H9 (cell line): ENCODE data around the gene CAV3. TPM values are rescaled to one million over a fixed set of nuclear protein-coding genes. Genes with fewer than 3 reads are reported as not detected.

Experiments used
- DNase-seq: peaks from one replicate; pipeline ENCODE4 v3.0.0-alpha.2; 2017
- H2AFZ ChIP-seq: one replicate; pipeline ENCODE4 v1.6.1; 2013; ENCODE audit warnings: mild to moderate bottlenecking, low read length, control low read depth, moderate library complexity
- H2AK5ac ChIP-seq: 2 replicates; pipeline ENCODE4 v1.6.1; 2013; ENCODE audit warnings: low read length, control low read depth, mixed read lengths; ENCODE audit not compliant: insufficient read length
- H2BK120ac ChIP-seq: one replicate; pipeline ENCODE4 v1.6.1; 2013; ENCODE audit warnings: low read depth, mild to moderate bottlenecking, low read length, control low read depth, inconsistent platforms; ENCODE audit not compliant: poor library complexity, severe bottlenecking
- H2BK12ac ChIP-seq: 2 replicates; pipeline ENCODE4 v1.6.1; 2013; ENCODE audit warnings: low read length, control low read depth, mixed read lengths, low read depth; ENCODE audit not compliant: insufficient read length
- H2BK15ac ChIP-seq: 2 replicates; pipeline ENCODE4 v1.6.1; 2013; ENCODE audit warnings: low read depth, low read length, control low read depth
- H2BK20ac ChIP-seq: one replicate; pipeline ENCODE4 v1.6.1; 2013; ENCODE audit warnings: low read depth, mild to moderate bottlenecking, low read length, control low read depth, inconsistent platforms; ENCODE audit not compliant: poor library complexity, severe bottlenecking
- H2BK5ac ChIP-seq: 2 replicates; pipeline ENCODE4 v1.6.1; 2013; ENCODE audit warnings: low read length, control low read depth, mixed read lengths; ENCODE audit not compliant: insufficient read length
- H3K14ac ChIP-seq: 2 replicates; pipeline ENCODE4 v1.6.1; 2013; ENCODE audit warnings: low read length, control low read depth; ENCODE audit not compliant: insufficient read depth
- H3K18ac ChIP-seq: 2 replicates; pipeline ENCODE4 v1.6.1; 2013; ENCODE audit warnings: low read depth, mild to moderate bottlenecking, mixed read lengths, low read length, control low read depth; ENCODE audit not compliant: insufficient read length
- H3K23ac ChIP-seq: 2 replicates; pipeline ENCODE4 v1.6.1; 2013; ENCODE audit warnings: low read length, control low read depth, mixed read lengths, low read depth; ENCODE audit not compliant: insufficient read length
- H3K23me2 ChIP-seq: 2 replicates; pipeline ENCODE4 v1.6.1; 2013; ENCODE audit warnings: low read depth, mild to moderate bottlenecking, mixed read lengths, low read length, control low read depth; ENCODE audit not compliant: insufficient read length, poor library complexity, severe bottlenecking
- H3K27ac ChIP-seq: 2 replicates; pipeline ENCODE4 v1.5.1; 2013; ENCODE audit warnings: low read length, control low read depth, mixed read lengths, low read depth; ENCODE audit not compliant: insufficient read length
- H3K27me3 ChIP-seq: 2 replicates; pipeline ENCODE4 v1.6.1; 2013; ENCODE audit warnings: low read length, control low read depth, inconsistent platforms; ENCODE audit not compliant: insufficient read depth
- H3K4ac ChIP-seq: 2 replicates; pipeline ENCODE4 v1.6.1; 2013; ENCODE audit warnings: low read depth, mild to moderate bottlenecking, control low read depth, inconsistent platforms, low read length, moderate library complexity
- H3K4me1 ChIP-seq: 2 replicates; pipeline ENCODE4 v1.6.1; 2013; ENCODE audit warnings: low read length, control low read depth, inconsistent platforms; ENCODE audit not compliant: insufficient read depth
- H3K4me2 ChIP-seq: 2 replicates; pipeline ENCODE4 v1.6.1; 2013; ENCODE audit warnings: low read length, control low read depth, mixed read lengths; ENCODE audit not compliant: insufficient read length, insufficient read depth
- H3K56ac ChIP-seq: 2 replicates; pipeline ENCODE4 v1.6.1; 2013; ENCODE audit warnings: low read depth, mild to moderate bottlenecking, mixed read lengths, low read length, control low read depth; ENCODE audit not compliant: insufficient read length
- H3K79me1 ChIP-seq: 2 replicates; pipeline ENCODE4 v1.6.1; 2013; ENCODE audit warnings: low read depth, mild to moderate bottlenecking, moderate library complexity, low read length, control low read depth, inconsistent platforms; ENCODE audit not compliant: insufficient read depth, poor library complexity, severe bottlenecking
- H3K79me2 ChIP-seq: 2 replicates; pipeline ENCODE4 v1.6.1; 2013; ENCODE audit warnings: low read length, control low read depth, inconsistent platforms; ENCODE audit not compliant: insufficient read depth
- H3K9ac ChIP-seq: 2 replicates; pipeline ENCODE4 v1.6.1; 2013; ENCODE audit warnings: low read length, control low read depth, mixed read lengths; ENCODE audit not compliant: insufficient read length; ENCODE audit errors: extremely low read depth
- H3K9me3 ChIP-seq: one replicate; pipeline ENCODE4 v1.6.1; 2013; ENCODE audit warnings: low read depth, low read length, inconsistent platforms; ENCODE audit not compliant: control insufficient read depth
- H3T11ph ChIP-seq: one replicate; pipeline ENCODE4 v1.6.1; 2013; ENCODE audit warnings: mild to moderate bottlenecking, low read length, control low read depth, inconsistent platforms
- H4K20me1 ChIP-seq: one replicate; pipeline ENCODE4 v1.6.1; 2013; ENCODE audit not compliant: control insufficient read depth, insufficient read length, insufficient read depth
- H4K5ac ChIP-seq: 2 replicates; pipeline ENCODE4 v1.6.1; 2013; ENCODE audit warnings: low read depth, mild to moderate bottlenecking, mixed read lengths, low read length, control low read depth; ENCODE audit not compliant: insufficient read length
- H4K8ac ChIP-seq: replicated peaks from 2 replicates; pipeline ENCODE4 v1.6.1; 2013; ENCODE audit warnings: low read length, control low read depth, mixed read lengths, low read depth; ENCODE audit not compliant: insufficient read length
- H4K91ac ChIP-seq: 2 replicates; pipeline ENCODE4 v1.6.1; 2013; ENCODE audit warnings: low read depth, mild to moderate bottlenecking, moderate library complexity, mixed read lengths, low read length, control low read depth; ENCODE audit not compliant: insufficient read length
- H3K27ac Mint-ChIP-seq, 3 experiments: 2 replicates in 2 of 3; 3 replicates in 1 of 3; pipeline ENCODE4 v1.8.0; 2020 to 2021; ENCODE audit warnings: mixed read lengths in 3 of 3, mild to moderate bottlenecking in 1 of 3, moderate library complexity in 1 of 3
- H3K27me3 Mint-ChIP-seq: 2 replicates; pipeline ENCODE4 v1.8.0; 2021; ENCODE audit warnings: low read depth, mild to moderate bottlenecking, moderate library complexity, mixed read lengths
- H3K36me3 Mint-ChIP-seq, 3 experiments: 2 replicates in 2 of 3; 3 replicates in 1 of 3; pipeline ENCODE4 v1.8.0; 2020 to 2021; ENCODE audit warnings: low read depth in 3 of 3, mixed read lengths in 3 of 3; ENCODE audit not compliant: insufficient read depth in 1 of 3
- H3K4me1 Mint-ChIP-seq, 2 experiments: 2 replicates each; pipeline ENCODE4 v1.8.0; 2020; ENCODE audit warnings: mixed read lengths in 2 of 2
- H3K4me3 Mint-ChIP-seq, 2 experiments: 2 replicates in 1 of 2; 3 replicates in 1 of 2; pipeline ENCODE4 v1.8.0; 2020 to 2021; ENCODE audit warnings: mild to moderate bottlenecking in 2 of 2, mixed read lengths in 2 of 2, moderate library complexity in 1 of 2
- H3K9me3 Mint-ChIP-seq, 2 experiments: 2 replicates in 1 of 2; 3 replicates in 1 of 2; pipeline ENCODE4 v1.8.0; 2020; ENCODE audit warnings: mild to moderate bottlenecking in 2 of 2, mixed read lengths in 2 of 2, moderate library complexity in 1 of 2
- WGBS: extraction: QIAGEN DNeasy Blood & Tissue Kit; methylation state at CpG from one replicate; pipeline ENCODE4 v1.1.7; 2013; ENCODE audit warnings: missing lambda C conversion rate, low lambda C conversion rate, mixed read lengths; ENCODE audit not compliant: insufficient read length; ENCODE audit errors: extremely low coverage; 5-methylcytosine and 5-hydroxymethylcytosine counted together
- total RNA-seq: library from RNA; stranded (reverse); gene quantifications from 2 replicates; pipeline ENCODE4 v1.2.1, GENCODE V29; 2021
- TF ChIP-seq, protein P1 (sequence below): fragments of 200-600 bp; sonication (generic); conservative IDR thresholded peaks from 3 replicates; pipeline ENCODE4 v1.8.0; 2021; ENCODE audit warnings: antibody characterized with exemption, mild to moderate bottlenecking

Gene CAV3
- total RNA-seq, 1 experiment from 2014 or later, result not detected

- H4K20me1 ChIP-seq, result no peaks in the 10 kb centered on the region
- H3K18ac ChIP-seq, result no peak overlapping the region
- no peak overlapping the region for H2BK120ac ChIP-seq
- Mint-ChIP-seq H3K27me3 (peaks cover 49% of the 10 kb centered on the region), H3K4me3 (no peak overlapping the region), H3K9me3 (no peaks in the 10 kb centered on the region; a peak in 1 of 5 replicates), H3K4me1 (peaks cover 3% of the 10 kb centered on the region in 2 experiments; a peak in 2 of 4 replicates), H3K27ac (no peak overlapping the region), H3K36me3 (no peaks in the 10 kb centered on the region)
- no peak overlapping the region for H4K5ac ChIP-seq
- TF ChIP-seq, protein P1, sequence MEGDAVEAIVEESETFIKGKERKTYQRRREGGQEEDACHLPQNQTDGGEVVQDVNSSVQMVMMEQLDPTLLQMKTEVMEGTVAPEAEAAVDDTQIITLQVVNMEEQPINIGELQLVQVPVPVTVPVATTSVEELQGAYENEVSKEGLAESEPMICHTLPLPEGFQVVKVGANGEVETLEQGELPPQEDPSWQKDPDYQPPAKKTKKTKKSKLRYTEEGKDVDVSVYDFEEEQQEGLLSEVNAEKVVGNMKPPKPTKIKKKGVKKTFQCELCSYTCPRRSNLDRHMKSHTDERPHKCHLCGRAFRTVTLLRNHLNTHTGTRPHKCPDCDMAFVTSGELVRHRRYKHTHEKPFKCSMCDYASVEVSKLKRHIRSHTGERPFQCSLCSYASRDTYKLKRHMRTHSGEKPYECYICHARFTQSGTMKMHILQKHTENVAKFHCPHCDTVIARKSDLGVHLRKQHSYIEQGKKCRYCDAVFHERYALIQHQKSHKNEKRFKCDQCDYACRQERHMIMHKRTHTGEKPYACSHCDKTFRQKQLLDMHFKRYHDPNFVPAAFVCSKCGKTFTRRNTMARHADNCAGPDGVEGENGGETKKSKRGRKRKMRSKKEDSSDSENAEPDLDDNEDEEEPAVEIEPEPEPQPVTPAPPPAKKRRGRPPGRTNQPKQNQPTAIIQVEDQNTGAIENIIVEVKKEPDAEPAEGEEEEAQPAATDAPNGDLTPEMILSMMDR, result no peak
- no peaks in the 10 kb centered on the region for H3K79me1 ChIP-seq
- no peak overlapping the region for H3K23ac ChIP-seq
- no peak overlapping the region for H3K4me2 ChIP-seq
- no peaks in the 10 kb centered on the region for H3K23me2 ChIP-seq
- no peak overlapping the region for H3K56ac ChIP-seq
- no peak overlapping the region for H3K9ac ChIP-seq
- no peak overlapping the region for H3K27ac ChIP-seq
- no peak overlapping the region for H2AFZ ChIP-seq
- H3K27me3 ChIP-seq, result no peaks in the 10 kb centered on the region; the same call in 1 of the 2 replicates
- no peak for DNase-seq
- H2AK5ac ChIP-seq, result no peak overlapping the region
- H4K8ac ChIP-seq, result no peak overlapping the region
- no peaks in the 10 kb centered on the region for H3K79me2 ChIP-seq
- H4K91ac ChIP-seq, result no peak overlapping the region
- H2BK12ac ChIP-seq, result no peak overlapping the region
- H2BK20ac ChIP-seq, result no peak overlapping the region
- H3K4ac ChIP-seq, result no peak overlapping the region
- H3T11ph ChIP-seq, result no peak overlapping the region
- H2BK5ac ChIP-seq, result no peak overlapping the region
- H3K9me3 ChIP-seq, result no peaks in the 10 kb centered on the region
- H3K14ac ChIP-seq, result no peak overlapping the region
- no peak overlapping the region for H2BK15ac ChIP-seq
- H3K4me1 ChIP-seq, result no peaks in the 10 kb centered on the region
- no CpG with 5 or more reads among the region's 5 CpGs for WGBS
Observed at GRCh38 chr3:8760091-8760490, 26.5 kb downstream of the CAV3 start.
